GM23248 (cell line): ENCODE measurements around the gene CHCHD3. TPM values are rescaled to one million over a fixed set of nuclear protein-coding genes. Genes with fewer than 3 reads are reported as not detected.

Experiments used
- DNase-seq: peaks from one replicate; pipeline ENCODE4 v3.0.0-alpha.2; 2015
- H2AFZ ChIP-seq: fragments of 200-600 bp; sonication (generic); 2 replicates; pipeline ENCODE4 v1.6.1; 2016; ENCODE audit warnings: antibody characterized with exemption
- H3F3A ChIP-seq: fragments of 200-600 bp; sonication (generic); 2 replicates; pipeline ENCODE4 v1.6.1; 2016; ENCODE audit warnings: mild to moderate bottlenecking, antibody characterized with exemption, mixed run types; ENCODE audit not compliant: insufficient read depth
- H3K27ac ChIP-seq: fragments of 200-600 bp; sonication (generic); 2 replicates; pipeline ENCODE4 v1.5.1; 2016; ENCODE audit warnings: mild to moderate bottlenecking
- H3K27me3 ChIP-seq: fragments of 200-600 bp; sonication (generic); replicated peaks from 2 replicates; pipeline ENCODE4 v1.6.1; 2016; ENCODE audit warnings: mild to moderate bottlenecking; ENCODE audit not compliant: insufficient read depth
- H3K36me3 ChIP-seq: fragments of 200-600 bp; sonication (generic); 2 replicates; pipeline ENCODE4 v1.6.1; 2016; ENCODE audit warnings: low read depth, mild to moderate bottlenecking
- H3K4me1 ChIP-seq: fragments of 200-600 bp; sonication (generic); 2 replicates; pipeline ENCODE4 v1.6.1; 2016; ENCODE audit warnings: mild to moderate bottlenecking; ENCODE audit not compliant: insufficient read depth
- H3K4me2 ChIP-seq: fragments of 200-600 bp; sonication (generic); one replicate; pipeline ENCODE4 v1.6.1; 2016; ENCODE audit warnings: mild to moderate bottlenecking; ENCODE audit not compliant: unreplicated experiment
- H3K4me3 ChIP-seq: fragments of 200-600 bp; sonication (generic); 2 replicates; pipeline ENCODE4 v1.5.1; 2016; ENCODE audit warnings: mild to moderate bottlenecking
- H3K79me2 ChIP-seq: fragments of 200-600 bp; sonication (generic); 2 replicates; pipeline ENCODE4 v1.6.1; 2016; ENCODE audit warnings: mild to moderate bottlenecking; ENCODE audit not compliant: insufficient read depth
- H3K9ac ChIP-seq: fragments of 200-600 bp; sonication (generic); 2 replicates; pipeline ENCODE4 v1.6.1; 2016; ENCODE audit warnings: mild to moderate bottlenecking
- H3K9me2 ChIP-seq: fragments of 200-600 bp; sonication (generic); 2 replicates; pipeline ENCODE4 v1.6.1; 2016; ENCODE audit warnings: mixed run types, mild to moderate bottlenecking, moderate library complexity; ENCODE audit not compliant: insufficient read depth
- H3K9me3 ChIP-seq: fragments of 200-600 bp; sonication (generic); one replicate; pipeline ENCODE4 v1.6.1; 2017; ENCODE audit warnings: low read depth
- H4K20me1 ChIP-seq: fragments of 200-600 bp; sonication (generic); 2 replicates; pipeline ENCODE4 v1.6.0; 2016; ENCODE audit not compliant: insufficient read depth
- EZH2 ChIP-seq: fragments of 200-600 bp; sonication (generic); IDR thresholded peaks from 2 replicates; pipeline ENCODE4 v1.6.1; 2018; ENCODE audit warnings: antibody characterized with exemption, mild to moderate bottlenecking; ENCODE audit not compliant: insufficient read depth, poor library complexity, severe bottlenecking
- EZH2phosphoT487 ChIP-seq: fragments of 200-600 bp; sonication (generic); IDR thresholded peaks from 2 replicates; pipeline ENCODE4 v1.6.1; 2018; ENCODE audit warnings: antibody characterized with exemption, moderate library complexity, mild to moderate bottlenecking, low read depth; ENCODE audit not compliant: insufficient read depth
- WGBS, 2 experiments: methylation state at CpG; one replicate each; pipeline ENCODE4 v1.1.6; 2015 to 2017; ENCODE audit warnings: low lambda C conversion rate in 2 of 2, low coverage in 1 of 2; ENCODE audit errors: missing lambda C conversion rate in 2 of 2; 5-methylcytosine and 5-hydroxymethylcytosine counted together
- in situ Hi-C: fragments of 300-500 bp; cut with MboI; formaldehyde crosslinking; loops from 2 replicates; pipeline ENCODE4 v1.15.0; 2020
- polyA plus RNA-seq: library from polyadenylated mRNA; unstranded; fragments of >200 nt; fragmentation: Nextera tagmentation; extraction: Ambion mirVana; gene quantifications from 2 replicates; pipeline ENCODE4 v1.2.1, GENCODE V29; 2016
- total RNA-seq: library from RNA; depleted of rRNA; stranded (reverse); fragments of >200 nt; shearing (Covaris generic); gene quantifications from 2 replicates; pipeline ENCODE4 v1.2.3, GENCODE V29; 2014

The CHCHD3 gene
- total and polyA plus RNA-seq, 2 experiments from 2014 or later = 43.7 to 66.1 TPM

GRCh38 chr7:132825932-132826835, 255.7 kb downstream of the CHCHD3 start:
- H3K9me2 ChIP-seq = no peaks in the 10 kb centered on the region
- H3K36me3 ChIP-seq = no peaks in the 10 kb centered on the region
- no peak for TF ChIP-seq EZH2
- TF ChIP-seq EZH2phosphoT487 = no peak
- H3K4me3 ChIP-seq = no peak overlapping the region
- no peaks in the 10 kb centered on the region for H3F3A ChIP-seq
- H4K20me1 ChIP-seq = no peaks in the 10 kb centered on the region
- no peak overlapping the region for H2AFZ ChIP-seq
- no peaks in the 10 kb centered on the region for H3K4me1 ChIP-seq
- no peaks in the 10 kb centered on the region for H3K79me2 ChIP-seq
- no peaks in the 10 kb centered on the region for H3K9me3 ChIP-seq
- in situ Hi-C loops = no loop called here
- H3K4me2 ChIP-seq = no peak overlapping the region
- H3K27me3 ChIP-seq = no peaks in the 10 kb centered on the region
- 90 to 91% methylated on average over 6 of the region's 6 CpGs for WGBS, 2 experiments
- H3K27ac ChIP-seq = no peak overlapping the region
- no peak for DNase-seq
- no peak overlapping the region for H3K9ac ChIP-seq

- in situ Hi-C loops = no loop called here
- H3K36me3 ChIP-seq = no peaks in the 10 kb centered on the region
Measured at GRCh38 chr7:132825222-132825621, 256.7 kb downstream of the CHCHD3 start.

GRCh38 chr7:132819648-132820047, 262.2 kb downstream of the CHCHD3 start:
- TF ChIP-seq EZH2phosphoT487 = no peak
- no peak for TF ChIP-seq EZH2
- no peaks in the 10 kb centered on the region for H3K79me2 ChIP-seq
- H3K9me3 ChIP-seq = no peaks in the 10 kb centered on the region
- no peaks in the 10 kb centered on the region for H3K9me2 ChIP-seq
- no peak for DNase-seq
- no peak overlapping the region for H2AFZ ChIP-seq
- H3K4me1 ChIP-seq = peaks cover 5% of the 10 kb centered on the region; the same call in 1 of the 2 replicates
- no peak overlapping the region for H3K9ac ChIP-seq
- no peaks in the 10 kb centered on the region for H4K20me1 ChIP-seq
- H3K27ac ChIP-seq = no peak overlapping the region
- H3K36me3 ChIP-seq = no peaks in the 10 kb centered on the region
- 97 to 99% methylated on average over 7 of the region's 7 CpGs for WGBS, 2 experiments
- H3F3A ChIP-seq = no peaks in the 10 kb centered on the region
- H3K4me3 ChIP-seq = no peak overlapping the region
- in situ Hi-C loops = no loop called here
- H3K27me3 ChIP-seq = no peaks in the 10 kb centered on the region
- no peak overlapping the region for H3K4me2 ChIP-seq

More at GRCh38 chr7:132825222-132825621, 256.7 kb downstream of the CHCHD3 start:
- 93 to 100% methylated on average over 2 of the region's 2 CpGs for WGBS, 2 experiments
- no peak for DNase-seq
- Histone ChIP-seq H3K79me2 (no peaks in the 10 kb centered on the region), H3K9me2 (no peaks in the 10 kb centered on the region), H4K20me1 (no peaks in the 10 kb centered on the region), H3K9me3 (no peaks in the 10 kb centered on the region), H2AFZ (no peak overlapping the region), H3K27me3 (no peaks in the 10 kb centered on the region), H3K4me3 (no peak overlapping the region), H3K4me1 (no peaks in the 10 kb centered on the region), H3K9ac (no peak overlapping the region), H3F3A (no peaks in the 10 kb centered on the region), H3K27ac (no peak overlapping the region), H3K4me2 (no peak overlapping the region)
- TF ChIP-seq EZH2 (no peak), EZH2phosphoT487 (no peak)

GRCh38 chr7:132817949-132818348, 263.9 kb downstream of the CHCHD3 start:
- H3K79me2 ChIP-seq = no peaks in the 10 kb centered on the region
- H3K4me2 ChIP-seq = no peak overlapping the region
- TF ChIP-seq EZH2 (no peak), EZH2phosphoT487 (no peak)
- 0 out of 2 replicates have a peak, but pooled peaks cover 3% of the 10 kb centered on the region for H3K9me2 ChIP-seq
- peaks cover 5% of the 10 kb centered on the region; the same call in 1 of the 2 replicates for H3K4me1 ChIP-seq
- no peaks in the 10 kb centered on the region for H3K9me3 ChIP-seq
- in situ Hi-C loops = no loop called here
- no peaks in the 10 kb centered on the region for H4K20me1 ChIP-seq
- H3K36me3 ChIP-seq = no peaks in the 10 kb centered on the region
- H3K27me3 ChIP-seq = no peaks in the 10 kb centered on the region
- no peaks in the 10 kb centered on the region for H3F3A ChIP-seq
- no peak overlapping the region for H3K4me3 ChIP-seq
- DNase-seq = peak; percentile 59
- H3K9ac ChIP-seq = no peak overlapping the region
- WGBS, 2 experiments = 54 to 55% methylated on average over 5 of the region's 5 CpGs
- no peak overlapping the region for H2AFZ ChIP-seq
- no peak overlapping the region for H3K27ac ChIP-seq
